Measurements from ENCODE around the gene TRDMT1.
"Not testable (repeated sequence)": the region's sequence is repeated elsewhere in the genome, so short reads cannot be mapped to it uniquely, and the experiment has no call there.

TRDMT1 gene

GRCh38 chr10:17128261-17128660, 73.2 kb downstream of the TRDMT1 start:
- DNase-seq (ENCODE audit: low read depth), result no peak

GRCh38 chr10:17126327-17126726, 75.1 kb downstream of the TRDMT1 start:
- no peak for DNase-seq (ENCODE audit: low read depth)

DNA sequence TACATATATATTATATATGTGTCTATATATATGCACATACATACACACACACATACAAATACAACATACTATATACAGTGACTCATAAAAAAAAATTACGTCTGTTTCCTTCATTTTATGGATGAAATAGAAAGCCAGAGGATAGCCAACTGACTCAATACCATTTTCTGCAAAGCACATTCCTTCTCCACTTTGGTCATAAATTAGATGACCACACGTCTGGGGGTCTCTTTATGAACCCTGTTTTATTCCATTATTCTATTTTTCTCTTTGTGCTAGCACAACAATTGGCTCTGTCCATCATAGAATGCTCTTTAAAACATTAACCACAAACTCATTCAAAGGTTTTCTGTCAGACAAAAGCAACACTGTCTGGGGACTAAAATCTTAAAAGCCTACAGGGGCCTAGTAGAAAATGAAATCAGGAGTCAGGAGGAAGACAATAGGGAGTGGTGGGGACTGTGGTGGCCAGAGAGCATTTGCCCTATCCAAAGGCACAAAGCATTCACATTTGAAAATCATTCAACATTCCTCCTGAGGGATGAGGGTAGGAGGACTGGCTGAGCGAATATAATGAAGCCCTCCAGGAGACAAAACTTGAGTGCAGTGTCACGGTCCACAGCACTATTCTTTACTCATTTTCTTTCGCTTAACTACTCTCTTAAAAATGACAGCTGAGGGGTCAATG, 76.1 kb downstream of the TRDMT1 start:
- no peak for DNase-seq (ENCODE audit: low read depth)

GRCh38 chr10:17123961-17124360, 77.5 kb downstream of the TRDMT1 start:
- DNase-seq (ENCODE audit: low read depth), result no peak

GRCh38 chr10:17122726-17123661, 78.5 kb downstream of the TRDMT1 start:
- no peak for DNase-seq (ENCODE audit: low read depth)

DNA sequence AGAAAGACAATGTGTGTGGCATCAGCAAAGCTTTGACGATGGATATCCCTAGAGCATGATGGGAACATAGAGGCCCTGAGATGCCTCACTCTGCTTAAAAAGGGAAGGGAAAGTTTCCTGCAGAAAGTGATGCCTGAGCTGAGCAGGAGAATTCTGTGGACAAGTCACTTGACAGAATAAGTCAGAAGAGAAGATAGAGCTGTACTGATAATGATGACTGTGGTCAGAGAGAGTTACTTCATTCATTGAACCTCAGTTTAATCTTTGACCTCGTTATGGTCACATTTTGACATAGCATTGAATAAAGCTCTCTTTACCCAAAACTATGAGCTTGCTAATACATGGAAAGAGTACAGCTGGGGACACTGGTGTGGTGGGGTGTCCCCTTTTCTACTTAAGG, 79.4 kb downstream of the TRDMT1 start:
- no peak for DNase-seq (ENCODE audit: low read depth)

GRCh38 chr10:17120694-17121093, 80.8 kb downstream of the TRDMT1 start:
- no peak for DNase-seq (ENCODE audit: low read depth)

- no peak for DNase-seq (ENCODE audit: low read depth)
These were observed 81.6 kb downstream of the TRDMT1 start for GRCh38 chr10:17119845-17120244.

DNA sequence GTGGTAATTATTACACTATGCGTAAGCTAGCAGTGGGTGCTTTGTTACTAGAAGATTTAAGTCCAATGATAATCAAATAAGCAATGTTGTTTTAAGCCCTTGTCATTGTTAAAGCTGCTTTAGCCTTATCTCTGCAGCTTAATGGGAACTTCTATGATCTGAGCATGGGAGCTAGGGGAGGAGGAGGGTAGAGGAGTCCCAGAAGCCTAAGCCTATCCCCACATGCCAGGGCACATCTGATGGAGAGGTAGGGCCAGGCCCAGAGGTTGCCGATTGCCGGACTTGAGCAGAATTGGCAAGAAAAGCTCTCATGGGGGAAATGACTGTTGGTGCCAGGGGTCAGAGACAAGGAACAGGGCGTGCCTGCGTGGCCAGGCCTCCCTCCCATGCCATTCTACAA, 85.3 kb downstream of the TRDMT1 start:
- no peak for DNase-seq (ENCODE audit: low read depth)

DNA sequence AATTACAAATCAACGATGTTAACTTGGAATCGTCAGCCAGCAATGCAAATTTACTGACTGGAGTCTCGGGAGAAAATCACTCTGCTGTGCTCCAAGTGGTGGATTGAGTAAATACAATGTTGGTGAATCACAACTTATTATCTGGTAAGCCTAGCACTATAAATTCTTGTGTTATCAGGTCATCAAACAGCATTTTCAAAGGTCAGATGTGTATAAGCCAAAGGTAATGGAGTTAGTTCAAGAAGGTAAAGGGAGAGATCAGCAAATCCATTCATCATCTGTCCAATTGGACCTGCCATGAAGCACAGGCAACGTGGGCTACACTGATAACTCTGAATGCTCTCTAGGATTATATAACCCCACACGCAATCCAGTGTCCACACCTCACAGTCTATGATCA, 85.8 kb downstream of the TRDMT1 start:
- no peak for DNase-seq (ENCODE audit: low read depth)

GRCh38 chr10:17114878-17115444, 86.5 kb downstream of the TRDMT1 start:
- not testable (repeated sequence) for DNase-seq (ENCODE audit: low read depth)

DNA sequence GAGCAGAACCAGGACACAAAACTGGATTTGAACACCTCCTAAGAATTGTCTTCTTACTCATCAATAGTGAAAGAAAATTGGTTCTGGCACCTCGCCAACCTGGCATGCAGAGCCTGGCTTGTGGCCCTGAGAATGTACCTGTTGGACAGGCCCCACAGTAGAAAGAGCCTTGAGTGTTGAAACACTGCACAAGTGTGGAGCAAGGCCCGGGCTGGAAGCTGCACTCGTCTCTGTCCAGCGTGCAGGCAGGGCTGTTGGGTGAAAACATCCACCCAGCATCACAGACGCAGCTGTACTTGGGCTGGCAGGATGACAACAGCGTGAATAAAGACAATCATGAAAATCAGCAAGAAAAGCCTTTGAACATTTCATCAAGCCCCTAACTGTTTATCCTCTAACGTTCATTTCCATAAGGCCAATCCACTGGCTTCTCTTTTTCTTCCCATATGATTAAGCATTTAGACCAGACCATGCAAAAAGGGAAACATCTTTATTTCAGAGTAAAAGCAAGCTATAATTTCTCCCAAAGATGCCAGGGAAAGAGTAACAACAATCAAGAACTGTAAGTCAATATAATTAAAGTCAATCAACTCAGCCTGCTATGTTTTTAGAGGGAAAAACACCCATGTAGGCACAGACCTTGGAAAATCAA, 87.5 kb downstream of the TRDMT1 start:
- no peak for DNase-seq (ENCODE audit: low read depth)

- DNase-seq (ENCODE audit: low read depth), result no peak
These were observed 88.1 kb downstream of the TRDMT1 start for GRCh38 chr10:17113346-17113745.

GRCh38 chr10:17112566-17112965, 88.9 kb downstream of the TRDMT1 start:
- no peak for DNase-seq (ENCODE audit: low read depth)

DNA sequence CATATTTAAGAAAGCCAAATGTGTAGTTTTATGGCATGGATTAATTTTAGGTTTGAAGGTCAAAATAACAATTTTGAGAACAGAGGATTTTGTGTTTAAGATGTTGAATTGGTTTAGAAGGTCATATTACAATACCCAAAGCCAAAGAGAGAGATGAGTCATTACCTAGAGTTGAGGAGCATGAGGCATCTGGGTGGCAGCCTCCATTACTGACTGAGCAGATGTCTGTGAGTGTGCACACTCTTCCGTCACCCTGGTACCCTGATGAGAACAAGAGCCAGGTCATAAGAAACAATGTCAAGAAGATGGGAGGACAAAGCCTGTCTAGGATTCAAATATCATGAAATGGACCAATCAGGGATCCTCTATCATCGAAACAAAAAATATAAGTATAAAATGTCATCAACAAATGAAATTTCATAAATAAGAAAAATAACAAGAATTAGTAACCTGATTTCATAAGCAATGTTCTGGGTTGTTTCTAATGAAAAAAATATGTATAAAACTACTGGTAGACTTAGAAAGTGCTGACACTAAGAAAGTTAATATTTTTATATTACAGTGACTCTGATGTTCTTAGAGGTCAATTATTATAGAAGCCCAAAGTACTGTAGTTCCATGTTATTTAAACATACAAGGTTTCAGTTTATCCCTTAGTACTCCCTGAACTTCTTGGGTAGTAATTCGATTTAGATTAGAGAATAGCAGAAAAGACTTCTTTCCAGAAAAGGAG, 91.8 kb downstream of the TRDMT1 start:
- DNase-seq (ENCODE audit: low read depth), result no peak

- DNase-seq (ENCODE audit: low read depth), result no peak
These were observed 92.4 kb downstream of the TRDMT1 start for GRCh38 chr10:17109046-17109445.

GRCh38 chr10:17106991-17107390, 94.5 kb downstream of the TRDMT1 start:
- DNase-seq (ENCODE audit: low read depth), result no peak

DNA sequence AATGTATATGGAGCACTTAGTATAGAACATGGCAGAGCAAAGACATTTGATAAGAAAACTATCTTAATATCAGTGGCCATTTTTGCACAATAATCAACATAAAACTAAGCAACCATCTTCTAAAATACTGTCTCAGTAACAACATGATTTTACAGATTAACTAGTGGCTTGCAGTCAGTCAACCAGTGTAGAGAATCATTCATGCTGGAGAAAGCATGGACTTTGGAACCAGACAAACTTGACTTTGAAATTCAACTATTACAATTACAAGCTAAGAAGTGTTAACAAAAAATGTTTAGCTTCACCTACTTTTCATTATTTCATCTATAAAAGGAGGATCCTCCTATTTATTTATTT, 99.6 kb downstream of the TRDMT1 start:
- DNase-seq (ENCODE audit: low read depth), result no peak

DNA sequence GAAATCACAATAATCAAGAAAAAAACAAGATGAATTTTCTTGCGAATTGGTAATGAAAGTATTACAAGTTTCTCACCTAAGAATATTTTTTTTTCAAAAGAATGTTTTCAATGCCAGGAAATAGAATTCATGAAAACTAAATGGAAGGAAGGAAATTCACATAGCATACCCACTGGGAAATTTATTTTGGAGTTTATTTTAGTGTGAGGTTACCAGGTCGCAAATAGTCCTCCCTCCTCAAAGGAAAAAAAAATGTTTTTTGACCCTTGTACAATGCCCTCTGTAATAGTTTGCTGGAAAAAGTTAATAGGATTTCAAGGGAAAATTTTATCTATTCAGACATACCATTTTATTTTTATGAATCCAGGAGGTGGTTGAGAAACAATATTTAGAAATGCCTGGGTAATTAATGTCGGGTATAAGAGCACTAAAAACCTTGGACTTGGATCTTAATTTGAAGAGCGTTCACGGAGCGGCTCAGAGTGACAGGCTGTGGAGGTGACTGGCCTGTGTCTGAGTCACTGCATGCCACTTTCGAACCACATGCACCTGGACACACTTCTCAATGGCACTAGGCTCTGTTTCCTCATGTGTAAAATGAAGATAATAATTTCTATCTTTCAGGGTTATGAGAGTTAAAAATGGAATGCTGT, 100.1 kb downstream of the TRDMT1 start:
- DNase-seq (ENCODE audit: low read depth), result no peak

GRCh38 chr10:17100586-17100985, 100.9 kb downstream of the TRDMT1 start:
- DNase-seq (ENCODE audit: low read depth), result no peak

DNA sequence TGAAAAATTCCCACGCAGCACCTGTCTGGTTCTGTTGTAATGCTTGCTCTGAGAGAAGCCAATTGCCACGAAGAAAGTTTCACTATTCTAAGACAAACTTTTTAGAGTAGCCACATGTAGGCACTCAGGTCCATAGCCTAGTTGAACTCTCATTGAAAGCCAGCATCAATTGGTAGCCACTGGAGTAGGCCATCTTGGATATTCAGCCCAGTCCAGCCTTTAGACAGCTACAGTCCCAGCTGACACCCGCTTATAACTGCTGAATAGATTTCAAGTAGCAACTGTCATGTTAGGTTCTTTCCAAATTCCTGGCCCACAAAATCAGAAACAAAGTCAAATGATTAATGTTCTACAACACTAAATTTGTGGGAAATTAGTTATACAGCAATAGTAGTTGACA, 103.5 kb downstream of the TRDMT1 start:
- no peak for DNase-seq (ENCODE audit: low read depth)

Measured in stimulated activated CD8-positive, alpha-beta memory T cell treated with anti-CD3 and anti-CD28 coated beads, Interleukin-4, amount 100 ng/mL, for 24 hours (primary cell).